Stimulated activated CD8-positive, alpha-beta memory T cell treated with anti-CD3 and anti-CD28 coated beads, Interleukin-15, amount 100 ng/mL, for 24 hours (primary cell): Measurements from ENCODE around the gene DYRK1A.

ENCODE experiments used
- DNase-seq: peaks from one replicate; pipeline ENCODE4 v3.0.0-alpha.2; 2020; ENCODE audit warnings: low read depth

Gene DYRK1A

DNA sequence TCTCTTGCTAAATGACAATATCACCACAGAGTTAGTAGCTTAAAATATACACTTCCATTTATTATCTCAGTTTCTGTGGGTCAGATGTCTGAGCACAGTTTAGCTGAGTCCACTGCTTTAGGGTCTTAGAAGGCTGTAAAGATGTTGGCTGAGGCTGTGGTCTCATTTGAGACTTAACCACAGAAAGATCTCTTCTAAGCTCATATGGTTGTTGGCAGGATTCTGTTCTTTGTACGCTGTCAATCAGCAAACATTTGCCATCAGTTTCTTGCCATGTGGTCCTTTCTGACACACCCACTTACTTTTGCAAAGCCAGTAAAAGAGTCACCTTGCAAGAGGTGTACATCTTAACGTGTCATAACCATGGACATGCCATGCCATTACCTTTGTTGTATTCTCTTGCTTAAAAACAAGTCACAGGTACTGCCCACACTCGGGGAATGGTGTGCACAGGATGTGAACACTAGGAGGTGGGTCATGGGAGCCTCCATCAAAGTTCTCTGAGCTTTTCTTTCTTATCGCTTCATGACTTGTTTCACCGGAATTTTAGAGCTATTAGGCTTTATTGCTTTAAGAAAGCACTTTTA, 18.7 kb downstream of the DYRK1A start:
- no peak for DNase-seq

DNA sequence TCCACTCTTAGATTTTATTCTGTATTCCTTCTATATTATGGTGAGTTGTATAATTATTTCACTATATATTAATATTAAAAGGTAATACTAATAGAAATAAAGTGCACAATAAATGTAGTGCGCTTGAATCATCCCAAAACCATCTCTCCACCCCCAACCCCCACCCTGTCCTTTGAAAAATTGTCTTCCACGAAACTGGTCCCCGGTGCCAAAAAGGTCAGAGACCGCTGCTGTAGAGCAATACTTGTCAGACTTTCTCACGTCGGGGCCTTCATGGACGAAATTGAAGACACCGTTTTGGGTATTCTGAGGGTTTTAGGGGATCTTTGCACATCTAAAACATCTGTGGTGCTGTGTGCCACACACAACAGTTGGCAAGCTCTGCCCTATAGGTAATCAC, 19.6 kb downstream of the DYRK1A start:
- no peak for DNase-seq

DNA sequence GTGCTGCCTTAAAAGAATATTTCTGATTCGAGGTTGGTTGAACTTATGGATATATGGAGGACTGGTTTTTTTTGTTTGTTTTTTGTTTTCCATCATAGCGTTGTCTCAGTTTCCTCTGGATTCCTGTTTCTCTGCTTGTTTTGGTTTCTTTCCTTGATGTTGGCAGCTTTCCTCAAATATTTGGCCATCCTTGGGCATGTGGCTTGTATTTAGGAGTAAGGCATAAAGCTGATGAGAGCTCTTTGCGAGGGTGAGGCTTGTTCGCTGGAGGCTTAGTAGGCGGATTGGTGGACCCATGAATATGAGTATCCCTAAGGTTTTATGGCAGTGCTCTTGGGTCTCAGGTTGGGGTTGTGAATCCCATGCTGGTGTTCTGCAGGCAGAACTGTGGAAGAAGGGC, 22.9 kb downstream of the DYRK1A start:
- DNase-seq: no peak

- no peak for DNase-seq
Observed at GRCh38 chr21:37391666-37392065, 25.1 kb downstream of the DYRK1A start.

- DNase-seq: no peak
Observed at GRCh38 chr21:37392441-37392840, 25.9 kb downstream of the DYRK1A start.

GRCh38 chr21:37393030-37393429, 26.5 kb downstream of the DYRK1A start:
- no peak for DNase-seq

- DNase-seq: no peak
Observed at GRCh38 chr21:37393786-37394185, 27.2 kb downstream of the DYRK1A start.

DNA sequence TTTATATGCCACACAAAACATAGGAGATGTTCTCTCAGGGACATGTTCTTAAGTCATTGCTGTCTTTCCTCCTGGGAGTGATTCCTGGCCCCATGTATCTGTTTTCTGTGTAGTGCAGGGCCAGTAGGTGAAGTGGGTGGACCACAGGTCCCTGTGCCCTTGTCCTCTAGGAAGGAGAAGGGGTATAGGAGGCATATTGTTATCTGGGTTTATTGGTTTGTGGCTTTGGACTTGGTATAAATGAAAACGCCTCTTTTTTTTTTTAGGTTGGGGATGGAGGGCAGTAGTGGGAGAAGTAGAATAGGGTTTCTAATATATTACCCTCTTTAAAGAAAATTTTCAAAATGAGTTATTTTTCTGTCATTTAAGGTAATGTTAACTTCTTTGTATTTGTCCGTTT, 29.4 kb downstream of the DYRK1A start:
- no peak for DNase-seq

- no peak for DNase-seq
Observed at GRCh38 chr21:37396855-37397254, 30.3 kb downstream of the DYRK1A start.

DNA sequence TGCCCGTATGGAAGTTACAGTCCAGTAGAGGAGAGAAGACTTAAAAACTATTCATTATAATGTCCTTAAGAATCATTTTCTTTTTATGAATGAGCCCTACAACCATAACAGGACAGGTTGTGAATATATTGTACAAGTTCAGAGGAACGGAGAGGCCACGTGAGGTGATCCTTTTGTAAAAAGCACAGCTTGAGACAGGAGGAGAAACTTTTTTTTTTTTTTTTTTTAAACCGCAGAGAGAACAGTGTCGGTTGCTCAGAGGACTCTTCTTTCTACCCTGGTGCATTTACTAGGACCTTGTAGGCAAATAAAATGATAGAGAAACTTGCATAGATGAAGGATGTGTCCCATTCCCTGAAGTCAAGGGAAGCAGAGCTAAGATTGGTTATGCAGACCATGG, 32.1 kb downstream of the DYRK1A start:
- DNase-seq: no peak

- DNase-seq: no peak
Observed at GRCh38 chr21:37402251-37402867, 35.8 kb downstream of the DYRK1A start.

DNA sequence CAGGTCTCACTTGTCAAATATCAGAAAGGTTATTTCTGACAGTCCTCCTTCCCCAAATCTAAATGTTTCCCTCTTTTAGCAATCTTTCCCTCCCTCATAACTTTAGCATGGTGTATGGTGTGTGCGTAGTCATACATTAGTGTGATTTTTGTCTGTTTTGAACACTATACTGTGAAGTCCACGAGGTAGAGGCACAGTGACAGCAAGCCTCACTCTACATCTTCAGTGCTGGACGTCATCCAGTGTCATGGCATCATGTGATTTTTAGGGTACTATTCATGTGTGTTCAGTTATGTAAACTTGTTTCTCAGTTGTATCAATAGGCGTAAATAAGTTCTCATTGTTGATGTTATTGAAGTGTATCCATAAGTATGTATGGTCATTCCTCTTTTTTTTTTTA, 39.1 kb downstream of the DYRK1A start:
- no peak for DNase-seq

DNA sequence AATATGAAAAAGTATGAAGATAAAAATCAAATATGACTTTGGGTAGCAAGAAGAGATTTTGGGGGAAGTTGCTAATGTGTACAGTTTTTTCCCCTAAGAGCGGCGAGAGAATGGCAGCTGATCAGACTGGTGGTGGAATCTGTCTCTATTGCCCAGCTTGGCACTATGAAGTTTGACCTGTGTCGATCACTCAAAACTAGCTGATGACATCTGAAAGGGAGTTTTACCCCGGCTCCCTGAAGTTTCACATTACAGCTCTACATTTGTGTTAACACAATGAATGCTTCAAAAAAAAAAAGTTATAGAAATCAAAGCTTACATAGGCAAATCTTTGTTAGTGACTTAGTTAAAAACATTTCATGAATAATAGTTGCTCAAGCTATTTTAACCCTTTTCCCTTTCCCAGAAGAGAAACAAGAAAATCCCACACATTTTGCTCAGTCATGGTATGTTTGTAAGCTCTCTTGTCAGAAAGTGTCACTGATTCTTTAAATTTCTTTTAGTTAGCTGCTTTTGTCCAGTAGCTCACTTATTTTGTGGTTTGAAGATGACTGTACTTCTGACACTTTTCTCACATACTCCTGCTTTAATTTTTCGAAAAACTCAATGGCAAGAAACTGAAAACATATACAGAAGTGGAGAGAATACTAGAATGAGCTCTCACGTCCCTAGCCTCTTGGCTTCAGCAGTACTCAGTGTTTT, 41.3 kb downstream of the DYRK1A start:
- DNase-seq: no peak

- no peak for DNase-seq
Observed at GRCh38 chr21:37408464-37409193, 42.1 kb downstream of the DYRK1A start.

GRCh38 chr21:37410639-37411038, 44.1 kb downstream of the DYRK1A start:
- no peak for DNase-seq

- DNase-seq: no peak
Observed at GRCh38 chr21:37412603-37413360, 46.2 kb downstream of the DYRK1A start.

- no peak for DNase-seq
Observed at GRCh38 chr21:37413553-37414291, 47.1 kb downstream of the DYRK1A start.

GRCh38 chr21:37414292-37415253, 48.0 kb downstream of the DYRK1A start:
- DNase-seq: no peak

DNA sequence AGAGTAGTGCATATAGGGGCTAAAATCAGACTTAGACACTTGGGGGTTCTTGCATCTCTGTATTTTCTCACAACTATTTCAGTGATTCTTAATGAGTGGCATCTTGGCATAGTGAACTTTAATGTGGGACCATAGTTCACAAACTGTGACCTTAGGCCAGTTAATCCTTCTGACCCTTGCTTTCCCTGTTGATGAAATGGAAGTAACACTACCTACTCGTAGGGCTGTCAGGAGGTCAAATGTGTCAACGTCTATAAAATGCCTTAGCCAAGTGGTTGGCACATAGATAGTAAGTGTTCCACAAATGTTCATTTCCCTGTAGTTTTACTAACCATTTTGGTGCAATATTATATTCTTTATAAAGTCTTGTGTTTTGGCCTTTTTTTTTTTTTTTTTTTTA, 49.4 kb downstream of the DYRK1A start:
- no peak for DNase-seq

DNA sequence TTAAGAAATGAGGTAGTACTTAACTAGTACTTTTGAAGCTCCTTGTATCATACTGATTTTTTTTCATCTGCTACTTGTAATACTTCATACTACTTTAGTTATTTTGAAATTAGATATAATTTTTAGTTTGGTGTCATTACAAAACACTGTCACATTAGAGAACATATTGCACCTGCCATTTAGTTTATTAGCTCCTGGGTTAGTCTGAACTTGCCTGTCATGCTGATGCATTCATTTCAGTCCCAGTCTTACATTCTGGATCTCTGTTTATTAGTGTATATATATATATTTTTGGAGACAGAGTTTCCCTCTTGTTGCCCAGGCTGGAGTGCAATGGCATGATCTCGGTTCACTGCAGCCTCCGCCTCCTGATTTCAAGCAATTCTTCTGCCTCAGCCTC, 50.3 kb downstream of the DYRK1A start:
- no peak for DNase-seq
